GM13976 (cell line): ENCODE data around the gene PEMT.

ENCODE experiments used
- DNase-seq: peaks from one replicate; pipeline ENCODE4 v3.0.0; 2012; ENCODE audit warnings: low spot score
- in situ Hi-C: fragments of 300-500 bp; cut with MboI; formaldehyde crosslinking; loops from one replicate; pipeline ENCODE4 v1.12.0; 2022; ENCODE audit warnings: low sequenced_read_pairs, mixed read lengths, inconsistent platforms; ENCODE audit not compliant: unreplicated experiment
- TF ChIP-seq, protein P1 (sequence below): IDR thresholded peaks from 2 replicates; pipeline ENCODE4 v1.5.1; 2012; ENCODE audit warnings: borderline replicate concordance, mild to moderate bottlenecking; ENCODE audit not compliant: insufficient read depth; ENCODE audit errors: extremely low read depth, missing control alignments, control extremely low read depth

Gene PEMT

GRCh38 chr17:17579691-17580090 is 11.8 kb downstream of the PEMT start:
- in situ Hi-C loops = no loop called here
- TF ChIP-seq, protein P1, sequence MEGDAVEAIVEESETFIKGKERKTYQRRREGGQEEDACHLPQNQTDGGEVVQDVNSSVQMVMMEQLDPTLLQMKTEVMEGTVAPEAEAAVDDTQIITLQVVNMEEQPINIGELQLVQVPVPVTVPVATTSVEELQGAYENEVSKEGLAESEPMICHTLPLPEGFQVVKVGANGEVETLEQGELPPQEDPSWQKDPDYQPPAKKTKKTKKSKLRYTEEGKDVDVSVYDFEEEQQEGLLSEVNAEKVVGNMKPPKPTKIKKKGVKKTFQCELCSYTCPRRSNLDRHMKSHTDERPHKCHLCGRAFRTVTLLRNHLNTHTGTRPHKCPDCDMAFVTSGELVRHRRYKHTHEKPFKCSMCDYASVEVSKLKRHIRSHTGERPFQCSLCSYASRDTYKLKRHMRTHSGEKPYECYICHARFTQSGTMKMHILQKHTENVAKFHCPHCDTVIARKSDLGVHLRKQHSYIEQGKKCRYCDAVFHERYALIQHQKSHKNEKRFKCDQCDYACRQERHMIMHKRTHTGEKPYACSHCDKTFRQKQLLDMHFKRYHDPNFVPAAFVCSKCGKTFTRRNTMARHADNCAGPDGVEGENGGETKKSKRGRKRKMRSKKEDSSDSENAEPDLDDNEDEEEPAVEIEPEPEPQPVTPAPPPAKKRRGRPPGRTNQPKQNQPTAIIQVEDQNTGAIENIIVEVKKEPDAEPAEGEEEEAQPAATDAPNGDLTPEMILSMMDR = no peak
- DNase-seq = no peak

- no peak for DNase-seq
- TF ChIP-seq, protein P1 = no peak
- in situ Hi-C loops = no loop called here
Measured at GRCh38 chr17:17577373-17577772, 14.1 kb downstream of the PEMT start.

DNA sequence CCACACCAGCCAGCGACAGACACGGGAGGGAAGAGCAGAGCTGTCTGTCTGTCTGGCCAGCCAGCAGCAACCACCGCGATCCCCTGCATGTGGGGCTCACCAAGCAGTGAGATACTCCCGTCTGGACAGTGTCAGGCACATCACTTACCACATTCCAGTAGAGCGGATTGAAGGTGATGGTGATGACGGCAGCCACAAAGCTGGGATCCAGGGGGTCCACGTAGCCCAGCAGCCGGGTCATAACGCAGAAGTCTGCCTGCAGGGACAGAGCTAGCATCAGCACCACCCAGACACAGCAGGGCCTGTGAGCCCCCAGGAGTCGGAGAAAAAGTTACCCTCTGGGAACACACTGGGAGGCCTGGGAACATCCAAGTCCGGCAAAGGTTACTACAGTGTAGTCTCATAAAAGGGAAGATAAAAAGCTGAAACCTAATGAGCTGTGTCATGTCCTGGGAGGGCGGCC is 14.7 kb downstream of the PEMT start:
- in situ Hi-C loops = no loop called here
- TF ChIP-seq, protein P1 = no peak
- DNase-seq = no peak

DNA sequence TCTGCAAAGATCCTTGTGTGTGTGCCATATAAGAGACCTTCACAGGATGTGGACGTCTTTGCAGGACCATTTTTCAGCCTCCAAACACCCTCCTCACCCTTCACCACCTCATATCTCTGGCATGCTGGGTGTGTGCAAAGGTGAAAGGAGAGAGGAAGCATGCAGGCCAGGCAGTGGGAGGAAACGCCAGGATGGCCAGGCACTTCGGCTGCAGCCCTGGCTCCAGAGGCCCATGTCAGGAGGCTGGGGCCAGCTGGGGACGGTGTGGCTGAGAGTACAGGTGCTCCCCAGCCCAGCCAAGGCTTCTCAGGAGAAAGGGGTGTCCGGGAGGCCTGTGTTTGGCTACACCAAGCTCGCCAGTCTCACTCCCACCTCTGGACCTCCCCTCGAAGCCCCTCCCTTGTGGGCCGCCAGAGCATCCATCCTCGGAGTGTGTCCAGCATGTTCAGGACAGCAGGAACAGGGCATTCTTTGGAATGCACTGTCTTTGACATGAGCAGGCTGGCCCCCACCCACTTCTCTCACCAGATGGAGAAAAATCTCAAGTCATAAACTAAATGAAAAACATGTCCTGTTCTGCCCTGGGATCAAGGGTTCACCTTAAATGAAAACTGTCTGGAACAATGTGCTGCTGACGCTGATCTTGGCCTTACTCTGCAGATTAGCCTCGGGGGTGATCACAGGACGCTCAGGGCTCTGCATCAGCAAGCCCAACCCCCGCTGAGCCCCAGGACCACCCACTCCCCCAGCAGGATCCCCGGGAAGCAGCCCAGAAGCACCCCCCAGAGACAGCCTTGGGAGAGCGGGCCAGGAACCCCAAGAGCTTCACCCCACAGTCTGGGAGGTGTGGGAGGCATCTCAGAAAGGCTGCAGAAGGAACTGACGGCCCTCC is 15.9 kb downstream of the PEMT start:
- TF ChIP-seq, protein P1 = no peak
- DNase-seq = no peak
- in situ Hi-C loops = no loop called here

DNA sequence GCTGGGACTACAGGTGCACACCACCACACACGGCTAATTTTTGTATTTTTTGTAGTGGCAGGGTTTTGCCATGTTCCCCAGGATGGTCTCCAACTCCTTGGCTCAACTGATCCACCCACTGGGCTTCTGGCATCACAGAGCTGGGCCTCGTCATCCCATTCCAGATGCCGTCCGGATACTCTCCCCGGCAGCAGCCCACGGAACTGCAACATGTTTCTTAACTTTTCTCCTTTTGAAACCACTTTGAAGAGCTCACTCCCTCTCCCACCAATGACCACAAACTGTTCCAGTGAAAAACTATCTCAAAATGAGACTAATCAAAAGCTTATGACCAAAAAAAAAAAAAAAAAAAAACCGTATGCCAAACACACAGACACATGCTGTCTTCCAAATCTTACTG is 17.6 kb downstream of the PEMT start:
- DNase-seq = no peak
- TF ChIP-seq, protein P1 = no peak
- in situ Hi-C loops = no loop called here

GRCh38 chr17:17572010-17572785 is 19.3 kb downstream of the PEMT start:
- DNase-seq = no peak
- TF ChIP-seq, protein P1 = no peak
- in situ Hi-C loops = no loop called here
